ENCODE results near the gene UROS.
A peak's percentile ranks its signal among the peaks of the same experiment; 100 is the strongest.

UROS gene

DNA sequence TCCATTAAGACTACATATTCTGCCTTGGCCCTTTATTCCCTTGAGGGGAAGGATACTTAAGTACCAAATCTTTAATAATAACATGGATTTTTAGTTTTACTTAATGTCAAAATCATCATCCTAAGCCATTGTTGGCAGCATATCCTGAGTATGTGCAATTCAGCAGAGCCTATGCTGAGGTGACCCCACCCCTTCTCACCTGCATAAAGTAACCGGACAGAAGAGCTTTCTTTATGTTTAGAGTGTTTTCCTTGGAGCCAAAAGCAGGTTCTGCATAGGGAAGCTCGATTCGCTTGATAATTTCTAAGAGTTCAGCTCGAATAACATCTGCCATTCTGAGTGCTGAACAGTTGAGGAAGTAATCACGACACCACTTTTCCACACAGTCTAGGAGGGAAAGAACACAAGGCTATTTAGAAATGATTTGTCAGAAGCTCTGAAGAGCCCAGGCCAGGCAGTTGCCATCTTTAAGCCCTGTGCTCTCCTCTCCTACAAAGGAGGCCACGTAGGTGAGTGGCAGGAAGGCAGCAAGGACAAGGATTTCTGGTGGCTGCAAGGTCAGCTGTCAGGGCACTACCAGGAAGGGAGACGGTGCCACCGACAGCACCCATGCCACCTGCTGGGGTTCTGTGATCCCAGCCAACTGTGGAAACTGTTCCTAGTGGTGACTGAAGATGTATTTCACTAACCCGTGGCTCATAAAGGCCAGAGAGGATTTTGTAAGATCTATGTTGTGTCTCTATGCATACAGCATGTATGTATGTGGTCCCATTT is 15.9 kb upstream of the UROS start:
- no peak for DNase-seq

DNA sequence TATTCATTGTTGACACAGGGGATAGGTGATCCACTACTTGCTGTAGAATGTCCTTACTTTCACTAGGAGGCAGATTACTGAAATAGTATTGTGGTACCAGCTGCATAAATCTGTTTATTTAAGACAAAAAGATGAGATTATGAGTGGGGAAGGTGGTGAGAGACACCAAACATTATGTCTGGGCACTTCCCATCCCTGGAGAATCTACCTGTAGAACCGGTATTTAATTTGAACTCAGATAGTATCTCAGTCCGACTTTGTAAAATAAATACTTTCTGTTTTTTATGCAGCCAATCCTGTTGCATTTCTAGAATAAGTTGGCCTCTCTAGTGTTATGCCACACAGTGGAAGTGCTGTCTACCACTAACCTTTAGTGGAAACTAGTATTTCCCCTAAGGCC is 13.7 kb upstream of the UROS start:
- no peak for DNase-seq

DNA sequence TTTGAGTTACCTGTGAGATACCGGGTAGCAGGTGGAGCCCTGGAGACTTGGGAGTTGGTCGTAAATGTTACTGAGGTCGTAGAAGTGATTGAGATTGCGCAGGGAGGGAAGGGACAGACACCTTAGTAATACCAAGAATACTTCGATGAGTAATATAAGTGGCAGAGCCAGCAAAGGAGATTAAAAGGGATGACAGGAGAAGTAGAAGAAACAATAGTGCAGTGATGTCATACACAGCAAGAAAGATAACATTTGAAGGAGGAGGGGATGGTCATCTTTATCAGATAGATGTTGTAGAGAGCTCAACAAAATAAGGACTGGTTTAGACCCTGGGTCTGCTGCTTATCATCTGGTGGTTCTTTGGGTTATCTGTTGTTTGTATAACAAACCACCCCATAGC is 5.3 kb upstream of the UROS start:
- no peak for DNase-seq

DNA sequence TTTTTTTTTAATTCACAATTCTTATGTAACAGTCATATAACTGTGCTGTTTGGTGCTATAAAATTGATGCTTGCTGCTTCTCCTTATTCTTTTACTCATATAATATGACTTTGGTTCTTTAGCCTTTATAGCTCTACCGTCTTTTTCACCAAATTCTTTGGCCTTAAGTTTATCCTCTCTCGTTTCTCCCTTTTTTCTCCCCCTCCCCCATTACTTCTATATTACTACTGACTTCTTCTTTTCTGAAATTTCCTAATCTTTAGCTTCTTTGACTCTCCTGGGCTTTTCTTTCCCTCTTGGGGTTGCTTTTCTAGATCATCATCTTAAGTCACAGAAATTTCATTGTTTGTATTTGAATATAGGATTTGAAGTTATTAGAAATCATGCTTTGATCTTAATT is 4.1 kb upstream of the UROS start:
- DNase-seq = no peak

DNA sequence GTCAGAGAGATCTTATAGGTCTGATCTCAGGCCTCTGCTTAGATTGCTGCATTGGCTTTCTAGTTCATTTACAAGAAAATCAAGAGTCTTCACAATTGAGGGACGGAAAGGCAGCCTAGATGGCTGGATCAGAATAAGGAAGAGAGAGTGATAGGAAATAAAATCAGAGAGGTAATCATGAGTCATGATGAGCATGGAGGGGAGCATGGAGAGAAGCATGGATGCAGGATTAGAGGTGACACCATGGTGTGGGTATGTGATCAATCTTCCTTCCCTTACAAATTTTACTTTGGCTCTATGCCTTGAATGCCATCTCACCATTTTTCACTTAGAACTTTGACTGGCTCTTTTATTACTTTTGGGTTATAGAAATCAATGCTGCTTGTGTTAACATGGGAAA is 1.7 kb upstream of the UROS start:
- no peak for DNase-seq

DNA sequence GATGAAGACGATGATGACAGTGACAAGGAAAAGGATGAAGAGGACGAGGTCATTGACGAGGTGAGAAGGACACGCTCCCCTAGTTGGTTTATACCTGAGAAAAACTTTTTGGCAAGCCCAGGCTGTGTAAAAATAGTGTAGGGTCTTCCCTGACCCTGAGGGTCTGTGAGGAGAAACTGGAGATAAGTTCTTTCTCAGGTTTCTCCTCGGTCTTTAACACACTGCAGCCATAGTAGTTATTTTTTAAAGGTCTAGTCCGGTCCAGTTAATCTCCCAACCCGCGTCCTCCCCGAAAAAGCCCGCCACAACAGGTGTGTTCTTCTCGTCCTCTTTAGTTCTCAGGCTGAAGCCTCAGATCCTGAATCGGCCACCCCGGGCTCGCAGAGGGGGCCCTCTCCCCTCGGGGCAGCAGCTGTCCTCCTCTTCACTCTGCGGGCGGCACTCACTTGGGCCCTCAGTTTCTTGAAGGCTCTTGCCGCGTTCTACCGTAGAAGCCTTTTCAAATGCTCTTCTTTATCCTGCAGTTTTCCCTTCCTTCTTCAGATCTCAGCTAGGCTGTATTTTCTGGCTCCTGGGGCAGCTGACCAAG is 699 bp upstream of the UROS start:
- DNase-seq = no peak

DNA sequence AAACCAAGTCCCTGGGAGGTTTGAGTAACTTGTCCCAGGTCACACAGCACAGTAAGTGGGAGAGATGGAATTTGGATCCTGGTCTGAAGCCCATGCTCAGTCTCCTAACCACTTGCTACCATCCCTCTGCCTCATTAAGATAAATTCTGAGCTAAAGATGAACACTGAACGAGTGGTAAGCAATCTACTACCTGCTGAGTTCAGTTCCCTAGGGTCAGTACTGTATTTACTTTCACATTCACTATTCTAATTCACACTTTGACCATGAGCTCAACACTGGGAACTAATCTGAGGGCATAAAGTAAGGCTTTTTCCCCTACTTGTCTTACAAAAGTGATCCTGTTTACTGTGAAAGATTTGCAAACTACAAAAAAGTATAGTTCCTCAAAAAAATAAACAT is 2.4 kb downstream of the UROS start:
- DNase-seq = no peak

DNA sequence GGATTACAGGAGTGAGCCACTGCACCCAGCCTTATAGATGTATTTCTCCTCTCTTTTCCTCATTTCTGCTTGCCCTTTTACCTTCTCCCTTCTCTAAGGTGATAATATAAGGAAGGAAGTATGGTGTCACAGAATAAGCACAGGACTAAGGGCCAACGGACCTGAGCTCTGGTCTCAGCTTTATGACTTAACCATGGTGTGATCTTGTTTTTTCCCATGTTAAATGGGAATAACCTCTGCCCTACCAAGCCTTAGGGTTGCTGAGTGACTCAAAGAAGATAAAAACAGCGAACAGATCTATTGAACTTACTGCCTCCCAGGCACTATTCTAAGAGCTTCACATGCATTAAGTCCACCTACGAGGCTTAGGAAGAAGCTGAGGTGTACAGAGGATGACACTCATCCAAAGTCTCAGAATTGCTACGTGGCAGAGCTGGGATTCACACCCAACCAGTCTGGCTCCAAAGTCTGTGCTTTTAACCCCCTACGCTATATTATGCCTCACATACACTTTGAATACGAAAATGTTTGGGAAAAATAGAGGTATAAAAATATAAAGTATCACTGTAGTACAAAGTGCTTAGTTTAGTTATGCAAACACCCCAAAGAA is 5.6 kb downstream of the UROS start:
- DNase-seq = no peak

DNA sequence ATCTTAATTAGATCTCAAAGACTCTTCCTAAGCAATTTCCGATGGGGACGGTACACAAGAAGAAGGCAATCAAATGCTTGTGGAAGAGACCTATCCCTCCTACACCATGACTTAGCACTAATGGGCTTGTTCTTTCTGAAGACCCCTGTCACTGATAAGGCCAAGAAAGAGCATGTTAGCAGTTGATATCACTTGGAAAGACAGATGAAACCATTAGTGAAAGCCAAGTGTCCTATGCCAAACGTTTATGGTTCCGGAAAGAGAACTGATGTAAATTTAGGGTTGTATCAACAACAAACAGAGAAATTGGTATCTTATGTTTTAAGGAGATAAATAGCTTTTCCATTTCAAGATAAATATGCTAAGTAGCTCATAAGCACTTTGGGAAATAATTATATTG is 6.5 kb downstream of the UROS start:
- DNase-seq = no peak

DNA sequence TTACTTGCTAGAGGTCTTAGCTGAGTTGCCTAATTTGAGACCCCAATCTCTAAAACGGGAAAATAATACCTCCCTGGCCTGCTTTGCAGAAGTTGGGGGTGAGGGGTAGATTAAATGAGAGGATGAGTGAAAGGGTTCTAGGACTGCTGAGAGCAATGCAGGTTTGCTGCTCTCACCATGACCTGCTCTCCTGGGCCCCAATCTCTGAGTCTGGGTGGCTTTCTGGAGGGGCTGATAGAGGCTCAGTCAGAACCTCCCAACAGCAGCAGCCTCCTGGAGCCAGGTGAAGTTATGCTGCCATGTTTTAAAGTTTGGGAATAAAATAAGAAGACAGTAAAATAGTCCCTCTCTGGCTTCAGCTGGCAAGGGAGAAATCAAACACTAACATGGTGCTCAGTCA is 7.3 kb downstream of the UROS start:
- no peak for DNase-seq

DNA sequence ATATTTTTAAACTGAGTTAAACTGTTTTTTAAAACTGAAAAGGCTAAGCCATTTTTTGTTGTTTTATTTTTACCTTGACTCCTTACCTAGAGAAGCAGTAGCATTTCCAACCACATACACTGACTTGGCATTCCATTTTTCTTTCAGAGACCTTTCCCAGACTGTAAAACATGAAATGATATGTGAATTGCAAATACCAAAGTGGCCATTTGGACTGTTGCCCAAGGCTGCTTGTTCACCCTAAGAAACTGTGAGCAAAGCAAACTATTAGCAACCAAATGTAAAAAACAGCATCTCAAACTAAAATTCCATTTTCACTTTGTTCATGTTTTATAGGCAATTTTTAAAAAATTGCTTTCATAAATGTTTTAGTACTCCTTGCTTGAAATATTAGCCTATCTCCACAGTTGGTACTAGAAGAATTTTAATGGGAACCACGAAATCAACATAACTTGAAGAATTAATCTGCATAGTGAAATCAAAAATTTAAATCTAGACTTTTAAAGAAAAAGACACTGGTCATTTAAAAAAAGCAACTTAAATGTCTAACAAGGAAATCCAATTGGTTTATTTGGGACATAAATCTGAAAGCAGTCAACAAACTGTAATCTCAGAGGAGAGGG is 10.8 kb downstream of the UROS start:
- no peak for DNase-seq

DNA sequence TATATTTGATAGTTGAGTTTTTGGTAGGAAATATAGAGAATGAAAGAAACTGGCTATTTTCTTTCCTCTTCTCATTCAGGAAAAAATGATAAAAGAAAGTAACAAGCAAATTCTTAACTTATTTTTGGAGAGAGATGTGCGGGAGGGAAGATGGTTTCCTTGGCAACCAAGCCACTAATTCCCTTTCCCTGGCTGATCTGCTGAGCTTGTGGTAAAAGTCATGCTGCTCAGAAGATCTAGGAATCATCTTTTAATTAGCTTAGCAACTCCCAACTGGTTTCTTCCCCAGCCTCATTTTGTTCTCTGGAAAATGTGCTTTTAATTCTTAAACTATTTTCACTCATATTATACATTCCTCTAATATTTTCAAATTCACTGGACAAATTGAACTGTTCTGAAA is 11.8 kb downstream of the UROS start:
- DNase-seq = peak in 1 of 56 donors; percentile 18

DNA sequence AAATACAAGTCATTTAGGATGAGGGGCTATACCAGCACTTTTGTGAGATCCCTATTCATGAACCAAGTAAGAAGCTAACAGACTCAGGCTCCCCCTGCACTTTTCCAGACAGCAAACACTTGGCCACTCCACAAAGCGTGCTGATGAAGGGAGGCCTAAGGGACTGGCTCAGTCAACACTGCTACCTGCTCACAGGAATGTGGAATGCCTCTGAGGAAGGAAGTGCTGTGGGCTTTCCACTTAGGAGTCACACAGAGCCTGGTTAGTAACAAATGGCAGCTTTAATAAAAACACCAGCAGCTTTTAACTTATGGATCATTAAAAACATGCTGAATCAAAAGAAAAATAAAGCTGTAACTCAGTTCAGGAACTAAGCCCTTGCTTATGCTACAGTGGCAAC is 15.0 kb downstream of the UROS start:
- DNase-seq = no peak

DNA sequence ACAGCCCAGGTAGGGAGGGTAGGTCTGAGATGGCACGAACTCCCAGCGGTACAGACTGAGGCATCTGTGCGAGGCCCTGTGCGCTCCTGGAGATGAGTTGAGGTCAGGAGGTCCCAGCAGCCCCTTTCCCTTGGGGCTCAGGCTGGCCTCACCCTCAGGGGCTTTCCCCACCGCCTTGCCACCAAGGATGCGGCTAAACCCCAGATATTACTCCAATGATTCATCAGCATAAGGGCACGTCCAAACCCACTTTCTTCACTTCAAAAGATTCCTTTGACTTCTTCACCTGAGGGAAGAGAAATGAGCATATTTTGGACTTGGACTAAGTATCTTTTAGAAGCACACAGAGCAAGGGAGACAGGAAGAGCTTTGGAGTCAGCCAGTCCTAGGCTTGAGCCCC is 20.3 kb downstream of the UROS start:
- DNase-seq = no peak

DNA sequence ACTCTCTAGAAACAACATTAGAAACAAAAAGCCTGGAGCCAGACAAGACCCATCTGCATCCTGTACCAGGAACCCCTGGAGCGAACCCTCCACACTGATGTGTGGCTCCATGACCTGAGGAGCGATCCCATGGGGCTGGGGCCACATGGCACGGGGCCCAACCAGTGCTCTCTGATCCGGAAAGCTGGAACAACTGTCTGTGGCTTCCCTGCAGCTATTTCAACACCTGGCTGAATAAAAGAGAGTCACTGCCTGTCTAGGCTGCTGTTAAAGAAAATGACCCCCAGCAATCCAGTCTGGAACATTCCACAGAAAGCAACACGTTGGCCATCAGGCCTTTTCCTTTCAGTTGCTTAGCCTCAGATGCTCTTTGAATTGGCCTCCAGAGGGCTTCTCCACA is 20.9 kb downstream of the UROS start:
- DNase-seq = no peak

DNA sequence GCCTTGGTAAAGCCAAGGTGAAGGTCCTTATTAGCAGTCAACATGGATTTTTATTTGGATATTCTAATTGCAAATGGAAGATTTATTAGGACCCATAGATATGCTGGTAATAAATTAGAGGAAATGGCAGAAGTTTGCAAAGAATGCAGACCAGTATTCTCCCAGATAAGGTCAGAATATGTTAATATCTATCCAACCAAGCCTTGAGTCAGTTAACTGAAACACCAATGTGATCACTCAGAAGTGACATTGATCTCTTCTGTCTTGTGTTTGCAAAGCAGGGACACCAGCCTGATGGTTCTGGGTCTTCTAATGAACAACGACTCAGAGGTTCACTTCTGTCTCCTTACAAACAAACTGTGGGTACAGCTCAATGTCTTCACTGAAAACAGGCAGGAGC is 21.5 kb downstream of the UROS start:
- no peak for DNase-seq

DNA sequence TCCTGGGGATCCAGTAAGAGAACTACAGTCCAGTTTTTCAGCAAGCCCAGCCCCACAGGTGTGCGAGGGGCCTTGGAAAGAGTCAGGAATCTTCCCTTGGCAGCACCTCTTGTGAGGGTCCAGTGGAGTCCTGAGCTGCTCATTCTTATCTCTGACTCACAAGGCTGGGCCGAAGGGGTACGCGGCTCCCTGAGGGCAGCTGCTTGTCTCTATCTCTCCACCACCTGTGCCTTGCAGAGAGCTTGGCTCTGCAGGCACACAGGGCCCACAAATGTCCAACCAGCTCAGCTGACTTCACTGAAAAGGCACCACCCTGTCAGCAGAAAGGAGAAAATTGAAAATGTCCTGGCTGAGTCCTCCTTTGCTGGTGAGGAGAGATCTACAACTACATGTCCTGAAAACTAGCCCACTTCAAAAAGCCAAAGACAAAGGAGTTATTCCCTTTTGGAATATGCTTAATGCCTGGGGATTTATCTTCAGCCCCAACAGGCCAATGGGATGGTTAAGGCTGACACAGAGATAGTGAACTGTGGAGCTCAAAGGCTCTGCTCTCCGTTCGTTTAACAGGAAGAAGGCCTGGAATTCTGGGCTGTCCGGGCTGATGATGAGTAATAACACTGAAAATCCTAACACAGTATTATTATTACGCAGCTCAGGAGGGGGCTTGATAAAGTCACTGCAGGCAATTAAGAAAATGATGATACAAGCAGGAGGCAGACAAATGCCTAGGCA is 23.4 kb downstream of the UROS start:
- DNase-seq = no peak

DNA sequence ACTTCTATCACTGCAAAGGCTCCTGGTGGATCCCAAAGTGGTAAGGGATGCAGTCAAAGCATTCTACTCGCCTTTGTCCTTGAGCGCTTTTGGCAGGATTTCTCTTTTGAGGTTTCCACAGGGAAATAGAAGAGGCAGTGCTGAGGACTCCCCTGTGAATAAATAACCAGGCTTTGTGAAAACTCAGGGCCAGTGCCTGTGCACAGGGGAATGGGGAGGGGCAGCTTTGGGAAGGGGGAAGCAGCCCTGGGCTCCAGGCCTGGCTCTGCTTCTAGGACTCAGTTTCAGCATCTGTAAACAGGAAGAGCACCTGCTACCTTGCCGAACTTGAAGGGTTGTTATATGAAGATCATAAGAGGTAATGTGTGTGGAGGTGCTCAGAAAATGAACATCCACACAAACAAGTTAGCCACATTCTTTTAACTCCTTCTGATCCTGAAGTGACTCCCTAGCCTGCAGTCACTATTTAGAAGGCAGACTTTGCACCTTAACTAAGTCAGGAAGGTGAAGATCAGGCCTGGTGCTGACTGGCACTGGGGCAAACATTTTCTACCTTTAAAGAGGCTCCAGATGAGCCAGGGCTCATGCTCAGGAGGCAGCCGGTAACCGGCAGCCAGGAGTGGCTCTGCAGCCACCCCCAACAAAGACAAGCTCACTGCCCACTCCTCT is 24.9 kb downstream of the UROS start:
- no peak for DNase-seq

DNA sequence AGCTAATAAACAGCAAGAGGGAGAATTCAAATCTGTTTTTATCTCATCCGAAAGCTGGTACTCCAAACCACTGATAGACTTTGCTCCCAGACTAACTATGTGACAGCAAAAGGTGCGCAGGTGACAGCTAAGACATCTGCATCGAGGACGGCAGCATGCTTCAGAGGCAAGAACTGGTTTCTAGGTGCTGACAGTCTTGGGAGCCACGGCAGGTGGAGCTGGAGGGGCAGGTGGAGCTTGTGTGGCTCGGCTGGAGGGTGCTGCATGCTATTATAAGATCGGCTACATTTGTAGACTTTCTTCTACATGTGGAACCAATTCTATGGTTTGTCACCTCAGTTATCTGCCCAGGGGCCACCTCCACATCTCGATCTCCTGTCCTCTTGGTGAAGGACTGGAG is 25.6 kb downstream of the UROS start:
- DNase-seq = no peak

DNA sequence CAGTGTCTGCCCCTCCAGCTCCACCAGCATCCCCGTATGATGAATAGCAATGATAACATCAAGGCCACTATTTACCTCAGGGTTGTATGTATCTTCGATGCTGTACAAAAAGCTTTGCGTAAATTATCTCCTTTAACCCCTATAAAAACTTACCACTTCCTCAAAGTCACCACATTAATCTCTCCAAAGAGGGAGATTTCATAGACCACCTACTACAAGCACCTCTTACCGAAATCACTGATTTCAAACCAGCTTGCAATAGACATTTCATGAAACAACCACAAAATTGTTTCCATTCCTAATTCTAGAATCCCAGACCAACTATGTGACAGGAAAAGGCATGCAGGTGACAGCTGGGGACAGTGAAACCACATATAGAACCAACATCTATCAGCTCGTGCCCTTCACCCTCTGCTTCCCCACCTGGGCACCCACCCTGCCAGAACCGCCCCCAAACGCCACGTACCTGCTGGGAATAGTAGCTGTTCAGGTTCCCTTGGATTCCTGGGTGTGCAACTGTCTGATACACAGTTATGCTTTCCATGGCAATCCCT is 27.3 kb downstream of the UROS start:
- DNase-seq = no peak

DNA sequence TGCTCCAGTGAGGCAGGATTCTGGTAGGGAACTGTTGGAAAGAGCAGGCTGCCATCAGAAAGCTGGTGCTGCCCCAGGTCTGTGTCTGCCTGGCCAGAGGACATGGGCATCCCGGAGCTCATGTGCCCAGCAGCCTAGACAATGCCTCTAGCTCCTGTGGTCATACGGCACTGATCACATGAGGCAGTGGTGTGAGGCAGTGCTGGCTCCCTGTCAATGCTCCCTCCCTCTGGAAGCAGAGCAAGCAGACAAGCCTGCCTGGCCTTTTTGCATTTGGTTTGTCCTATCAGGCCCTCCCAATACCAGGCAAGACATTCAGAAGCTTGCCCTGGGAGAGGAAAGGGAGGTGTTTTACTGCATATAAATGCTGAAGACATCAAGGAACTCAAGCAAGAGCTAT is 27.9 kb downstream of the UROS start:
- DNase-seq = peak in 53 of 56 donors; percentile 16 to 91 (median 71)

Data from amygdala (tissue), 56 donors.